Measurements from ENCODE around the gene LMOD2. TPM values are rescaled to one million over a fixed set of nuclear protein-coding genes. Genes with fewer than 3 reads are reported as not detected.

The LMOD2 gene
- total RNA-seq, 3 donors from 2014 or later, result 0.63 TPM; not detected in 2

DNA sequence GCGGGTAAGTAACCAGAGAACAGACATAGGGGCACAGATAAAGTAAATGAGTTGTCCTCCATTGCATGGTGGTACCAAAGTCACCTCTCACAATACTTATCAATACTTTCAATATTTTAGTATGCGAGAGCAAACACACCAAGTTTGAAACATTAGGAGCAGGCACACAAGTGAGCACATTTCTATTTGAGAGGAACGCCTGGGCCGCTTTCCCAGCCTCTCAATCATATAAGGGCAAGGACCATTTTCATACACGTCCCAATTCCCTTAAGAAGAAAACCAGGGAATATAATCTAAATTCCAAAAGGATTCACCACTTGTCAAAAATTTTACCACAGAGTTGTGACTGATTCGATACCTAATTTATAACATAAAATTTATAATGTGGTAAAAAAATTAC, 7.5 kb downstream of the LMOD2 start:
- Histone ChIP-seq H3K4me1 (ENCODE audit: low read depth) (no peaks in the 10 kb centered on the region), H3K9me3 (no peaks in the 10 kb centered on the region), H3K36me3 (ENCODE audit: low read depth) (no peaks in the 10 kb centered on the region), H3K4me3 (no peak overlapping the region)
- DNase-seq, result no peak
- intact Hi-C loops (cut with DNase I, micrococcal nuclease), result no loop called here
- TF ChIP-seq, protein P1, sequence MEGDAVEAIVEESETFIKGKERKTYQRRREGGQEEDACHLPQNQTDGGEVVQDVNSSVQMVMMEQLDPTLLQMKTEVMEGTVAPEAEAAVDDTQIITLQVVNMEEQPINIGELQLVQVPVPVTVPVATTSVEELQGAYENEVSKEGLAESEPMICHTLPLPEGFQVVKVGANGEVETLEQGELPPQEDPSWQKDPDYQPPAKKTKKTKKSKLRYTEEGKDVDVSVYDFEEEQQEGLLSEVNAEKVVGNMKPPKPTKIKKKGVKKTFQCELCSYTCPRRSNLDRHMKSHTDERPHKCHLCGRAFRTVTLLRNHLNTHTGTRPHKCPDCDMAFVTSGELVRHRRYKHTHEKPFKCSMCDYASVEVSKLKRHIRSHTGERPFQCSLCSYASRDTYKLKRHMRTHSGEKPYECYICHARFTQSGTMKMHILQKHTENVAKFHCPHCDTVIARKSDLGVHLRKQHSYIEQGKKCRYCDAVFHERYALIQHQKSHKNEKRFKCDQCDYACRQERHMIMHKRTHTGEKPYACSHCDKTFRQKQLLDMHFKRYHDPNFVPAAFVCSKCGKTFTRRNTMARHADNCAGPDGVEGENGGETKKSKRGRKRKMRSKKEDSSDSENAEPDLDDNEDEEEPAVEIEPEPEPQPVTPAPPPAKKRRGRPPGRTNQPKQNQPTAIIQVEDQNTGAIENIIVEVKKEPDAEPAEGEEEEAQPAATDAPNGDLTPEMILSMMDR (IDR thresholded peaks at IDR 0.05), result no peak
- ATAC-seq, result no peak

DNA sequence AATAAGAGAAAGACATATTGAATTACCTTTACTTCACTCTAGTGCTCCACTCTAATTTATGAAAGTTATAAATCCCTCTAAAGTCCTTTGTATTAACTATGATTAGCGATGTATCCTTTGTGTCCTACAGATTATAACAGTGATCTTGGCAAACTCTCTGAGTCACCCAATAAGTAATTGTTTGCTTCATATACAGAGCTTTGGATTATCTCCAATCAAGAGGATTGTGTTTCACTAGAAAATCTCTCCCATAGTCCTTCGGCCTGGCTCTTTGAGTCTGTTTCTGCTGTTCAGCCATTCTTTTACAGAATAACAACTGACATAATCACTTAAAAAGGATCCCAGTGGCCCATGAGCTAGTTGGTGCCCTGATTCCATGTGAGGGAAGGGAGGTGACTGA, 9.5 kb downstream of the LMOD2 start:
- TF ChIP-seq, protein P1 (IDR thresholded peaks at IDR 0.05), result no peak
- intact Hi-C loops (cut with DNase I, micrococcal nuclease), result no loop called here
- ATAC-seq (no peak), DNase-seq (no peak)
- Histone ChIP-seq H3K4me3 (no peak overlapping the region), H3K4me1 (ENCODE audit: low read depth) (no peaks in the 10 kb centered on the region), H3K9me3 (no peaks in the 10 kb centered on the region), H3K36me3 (ENCODE audit: low read depth) (no peaks in the 10 kb centered on the region)

- Histone ChIP-seq H3K4me3 (no peak overlapping the region), H3K9me3 (no peaks in the 10 kb centered on the region), H3K4me1 (ENCODE audit: low read depth) (no peaks in the 10 kb centered on the region), H3K36me3 (ENCODE audit: low read depth) (no peaks in the 10 kb centered on the region)
- DNase-seq, result no peak
- intact Hi-C loops (cut with DNase I, micrococcal nuclease), result no loop called here
- TF ChIP-seq, protein P1 (IDR thresholded peaks at IDR 0.05), result no peak
- ATAC-seq, result no peak
These were observed 10.2 kb downstream of the LMOD2 start for GRCh38 chr7:123665896-123666295.

DNA sequence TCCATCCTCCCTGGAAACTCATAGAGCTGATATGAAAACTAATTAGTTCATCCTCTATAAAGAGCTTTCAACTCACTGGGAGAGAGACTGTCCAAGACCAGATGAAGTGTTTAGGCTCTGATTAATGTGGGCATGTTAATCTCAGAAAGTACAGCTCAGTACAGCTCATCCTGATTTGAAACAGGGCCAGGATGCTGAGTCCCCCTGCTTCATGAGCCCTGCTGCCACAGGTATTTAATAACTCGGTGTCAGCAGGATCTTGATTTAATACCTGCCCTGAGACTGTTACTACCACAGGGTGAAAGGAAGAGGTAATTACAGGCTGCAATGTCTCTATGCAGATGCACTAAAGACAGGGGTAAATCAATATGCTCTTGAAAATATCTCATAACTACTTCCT, 10.8 kb downstream of the LMOD2 start:
- Histone ChIP-seq H3K4me1 (ENCODE audit: low read depth) (no peaks in the 10 kb centered on the region), H3K9me3 (no peaks in the 10 kb centered on the region), H3K4me3 (no peak overlapping the region), H3K36me3 (ENCODE audit: low read depth) (no peaks in the 10 kb centered on the region)
- DNase-seq, result no peak
- TF ChIP-seq, protein P1 (IDR thresholded peaks at IDR 0.05), result no peak
- ATAC-seq, result no peak
- intact Hi-C loops (cut with DNase I, micrococcal nuclease), result no loop called here

- Histone ChIP-seq H3K9me3 (no peaks in the 10 kb centered on the region), H3K36me3 (ENCODE audit: low read depth) (no peaks in the 10 kb centered on the region)
These were observed 13.8 kb downstream of the LMOD2 start for GRCh38 chr7:123669485-123669884.

More at GRCh38 chr7:123669485-123669884, 13.8 kb downstream of the LMOD2 start:
- H3K4me1 ChIP-seq (ENCODE audit: low read depth), result no peaks in the 10 kb centered on the region
- no peak overlapping the region for H3K4me3 ChIP-seq
- TF ChIP-seq, protein P1 (IDR thresholded peaks at IDR 0.05), result no peak
- DNase-seq (no peak), ATAC-seq (no peak)
- intact Hi-C loops (cut with DNase I, micrococcal nuclease), result no loop called here
